RPMI8226 (cell line): ENCODE results near the gene LRRC10.

Source experiments
- DNase-seq: peaks from one replicate; pipeline ENCODE4 v3.0.0-alpha.2; 2015

The LRRC10 gene

DNA sequence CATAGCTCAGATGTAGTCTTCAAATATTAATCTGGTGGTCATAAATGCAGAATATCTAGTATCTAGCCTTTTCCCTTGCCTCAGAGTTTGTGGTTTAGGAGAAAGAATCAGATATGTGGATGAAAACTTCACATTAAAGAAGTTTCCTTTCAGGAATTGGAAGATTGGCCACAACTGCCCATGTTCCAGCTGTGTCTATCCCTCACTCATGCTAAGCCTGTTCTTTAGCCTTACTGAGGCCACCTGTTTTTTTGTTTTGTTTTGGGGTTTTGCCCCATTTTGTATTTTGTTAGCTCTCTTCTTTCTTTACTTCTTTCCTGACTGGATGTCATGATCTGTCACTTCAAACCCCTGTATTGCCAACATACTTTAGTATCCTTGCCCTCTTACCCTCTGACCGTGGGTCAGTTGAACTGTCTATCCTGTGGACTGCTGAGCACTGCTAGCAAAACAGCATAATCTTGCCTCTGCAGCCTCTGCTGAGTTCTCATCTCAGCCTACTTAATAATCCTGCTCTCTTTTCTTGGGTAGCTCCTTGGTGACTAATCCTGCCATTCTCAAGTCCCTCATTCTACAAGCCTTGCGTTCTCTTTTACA lies 47.4 kb downstream of the LRRC10 start:
- no peak for DNase-seq
